ENCODE results near the gene GPC6.

Gene GPC6

DNA sequence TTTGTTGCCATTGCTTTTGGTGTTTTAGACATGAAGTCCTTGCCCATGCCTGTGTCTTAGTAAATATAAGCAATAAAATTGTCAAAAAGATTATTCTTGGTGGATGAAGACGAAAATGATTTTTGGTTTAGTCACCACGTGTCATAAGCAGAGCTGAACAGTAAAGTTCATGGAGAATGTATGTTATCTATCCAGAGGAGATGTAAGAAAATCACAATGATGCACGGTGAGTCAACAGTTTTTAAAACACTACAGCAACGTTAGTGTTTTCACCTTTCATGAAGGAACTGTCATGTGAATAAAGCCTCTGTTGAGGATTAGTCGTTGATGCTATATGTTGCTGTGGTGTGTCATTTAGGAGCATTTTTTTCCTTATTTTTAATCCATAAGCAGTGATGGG is 137.6 kb downstream of the GPC6 start:
- in situ Hi-C loops (cut with MboI; ENCODE audit: low sequenced_read_pairs) = no loop called here

DNA sequence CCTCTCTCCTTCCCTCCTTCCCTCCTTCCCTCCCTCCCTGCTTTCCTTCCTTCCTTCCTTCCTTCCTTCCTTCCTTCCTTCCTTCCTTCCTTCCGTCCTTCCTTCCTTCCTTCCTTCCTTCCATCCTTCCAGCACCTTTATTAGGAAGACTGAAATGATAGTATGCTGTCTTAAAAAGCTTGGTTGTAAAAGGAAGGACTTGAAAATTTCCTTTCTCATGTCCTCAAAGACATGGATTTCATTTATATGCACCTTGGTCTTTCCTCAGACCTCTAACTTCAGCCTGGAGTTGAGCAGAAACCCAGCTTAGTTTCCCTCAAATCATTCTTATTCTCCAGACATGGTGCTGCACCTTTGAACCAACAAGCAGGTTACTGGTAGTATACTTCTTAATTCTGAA is 141.7 kb downstream of the GPC6 start:
- in situ Hi-C loops (cut with MboI; ENCODE audit: low sequenced_read_pairs) = no loop called here

GRCh38 chr13:93368718-93369117 is 142.1 kb downstream of the GPC6 start:
- in situ Hi-C loops (cut with MboI; ENCODE audit: low sequenced_read_pairs) = no loop called here

DNA sequence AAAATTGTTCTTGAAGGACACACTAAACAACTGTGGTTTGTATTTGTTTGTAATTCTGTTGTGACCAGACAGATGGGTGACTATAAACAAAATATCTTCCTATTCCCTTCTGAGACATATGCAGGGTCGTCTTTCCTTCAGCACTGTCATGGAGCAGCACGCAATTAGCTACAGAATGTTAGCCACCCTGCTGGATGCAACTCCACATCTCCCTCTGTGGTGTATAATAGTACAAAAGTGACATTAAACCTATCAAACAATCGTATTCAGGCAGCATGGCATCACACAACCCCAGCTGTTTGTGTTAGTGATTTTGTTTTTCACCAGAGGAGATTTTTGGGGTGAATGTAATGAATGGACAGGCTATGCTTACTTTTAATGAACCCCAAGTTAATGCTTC is 146.2 kb downstream of the GPC6 start:
- in situ Hi-C loops (cut with MboI; ENCODE audit: low sequenced_read_pairs) = no loop called here

DNA sequence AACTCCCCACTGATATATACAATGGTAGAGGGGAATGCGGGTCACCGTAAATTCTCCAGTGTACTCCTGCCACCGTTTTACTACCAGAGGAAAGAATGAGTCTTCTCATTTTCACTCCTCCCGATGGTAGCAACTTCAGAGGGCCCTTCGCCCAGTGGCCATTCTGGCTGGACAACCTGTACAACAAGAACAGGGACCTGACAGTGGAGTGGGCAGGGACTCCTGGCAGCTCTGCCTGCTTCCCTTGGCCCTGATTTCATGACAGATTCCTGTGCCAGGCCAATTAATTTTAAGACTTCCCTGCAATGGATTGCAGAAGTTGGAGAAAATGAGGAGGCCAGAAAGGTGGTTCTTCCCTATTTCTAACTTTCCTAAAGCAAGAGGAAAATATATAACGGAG is 148.9 kb downstream of the GPC6 start:
- in situ Hi-C loops (cut with MboI; ENCODE audit: low sequenced_read_pairs) = no loop called here

DNA sequence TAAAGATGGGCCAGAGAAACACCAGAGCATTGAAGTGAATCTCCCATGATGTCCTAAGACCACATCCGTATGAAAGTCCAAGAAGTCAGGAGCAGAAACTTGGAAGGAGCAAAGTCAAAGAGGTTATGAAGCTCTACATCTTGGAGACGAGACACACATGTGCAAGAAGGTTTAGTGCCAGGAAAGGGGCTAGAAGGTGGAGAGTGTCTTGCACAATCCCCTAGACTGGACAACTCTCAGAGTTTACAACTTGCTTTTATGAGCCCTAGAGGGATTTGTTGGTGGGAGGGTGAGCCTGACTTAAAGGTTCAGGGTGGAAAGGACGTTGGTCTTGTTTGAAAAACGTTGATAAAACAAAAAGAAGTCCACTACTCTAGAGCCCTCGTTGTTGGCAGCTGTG is 150.6 kb downstream of the GPC6 start:
- in situ Hi-C loops (cut with MboI; ENCODE audit: low sequenced_read_pairs) = no loop called here

DNA sequence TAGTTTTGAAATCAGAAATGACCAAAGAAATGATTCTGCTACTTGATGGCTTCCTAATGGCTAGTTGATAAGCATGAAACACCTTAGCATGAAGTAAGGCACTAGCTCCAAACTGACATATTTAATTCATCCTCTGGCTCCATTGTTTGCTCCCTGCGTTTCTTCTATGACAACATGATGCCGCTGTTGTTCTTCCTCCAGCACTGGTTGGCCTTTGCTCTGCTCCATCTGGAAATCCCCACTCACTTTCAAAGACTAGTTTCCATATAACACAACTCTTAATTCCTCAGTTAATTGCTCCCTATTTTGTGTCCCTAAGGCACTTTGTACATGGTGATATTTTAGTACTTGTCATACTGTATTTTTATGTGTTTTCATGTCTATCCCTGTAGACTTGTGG is 151.6 kb downstream of the GPC6 start:
- in situ Hi-C loops (cut with MboI; ENCODE audit: low sequenced_read_pairs) = no loop called here

- in situ Hi-C loops (cut with MboI; ENCODE audit: low sequenced_read_pairs) = no loop called here
Measured at GRCh38 chr13:93386116-93386515, 159.5 kb downstream of the GPC6 start.

GRCh38 chr13:93388701-93389100 is 162.1 kb downstream of the GPC6 start:
- in situ Hi-C loops (cut with MboI; ENCODE audit: low sequenced_read_pairs) = no loop called here

DNA sequence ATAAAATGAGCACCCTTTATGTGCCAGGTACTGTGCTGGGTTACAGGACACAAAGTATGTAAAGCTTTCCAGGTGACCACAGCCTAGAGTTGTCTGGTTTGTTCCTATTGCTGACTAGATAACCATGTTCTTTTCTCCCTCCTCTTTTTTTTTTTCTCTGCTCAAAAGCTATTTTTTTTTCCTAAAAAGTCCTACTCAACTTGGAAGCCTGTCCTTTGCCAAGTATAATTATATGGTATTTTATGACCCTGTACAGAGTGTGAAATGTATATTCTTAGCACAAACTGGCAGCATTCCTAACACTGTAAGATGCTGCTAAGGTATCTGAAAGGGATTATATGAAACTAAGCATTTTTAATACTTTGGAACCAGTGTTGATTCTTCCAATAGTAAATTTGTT is 171.0 kb downstream of the GPC6 start:
- in situ Hi-C loops (cut with MboI; ENCODE audit: low sequenced_read_pairs) = no loop called here

DNA sequence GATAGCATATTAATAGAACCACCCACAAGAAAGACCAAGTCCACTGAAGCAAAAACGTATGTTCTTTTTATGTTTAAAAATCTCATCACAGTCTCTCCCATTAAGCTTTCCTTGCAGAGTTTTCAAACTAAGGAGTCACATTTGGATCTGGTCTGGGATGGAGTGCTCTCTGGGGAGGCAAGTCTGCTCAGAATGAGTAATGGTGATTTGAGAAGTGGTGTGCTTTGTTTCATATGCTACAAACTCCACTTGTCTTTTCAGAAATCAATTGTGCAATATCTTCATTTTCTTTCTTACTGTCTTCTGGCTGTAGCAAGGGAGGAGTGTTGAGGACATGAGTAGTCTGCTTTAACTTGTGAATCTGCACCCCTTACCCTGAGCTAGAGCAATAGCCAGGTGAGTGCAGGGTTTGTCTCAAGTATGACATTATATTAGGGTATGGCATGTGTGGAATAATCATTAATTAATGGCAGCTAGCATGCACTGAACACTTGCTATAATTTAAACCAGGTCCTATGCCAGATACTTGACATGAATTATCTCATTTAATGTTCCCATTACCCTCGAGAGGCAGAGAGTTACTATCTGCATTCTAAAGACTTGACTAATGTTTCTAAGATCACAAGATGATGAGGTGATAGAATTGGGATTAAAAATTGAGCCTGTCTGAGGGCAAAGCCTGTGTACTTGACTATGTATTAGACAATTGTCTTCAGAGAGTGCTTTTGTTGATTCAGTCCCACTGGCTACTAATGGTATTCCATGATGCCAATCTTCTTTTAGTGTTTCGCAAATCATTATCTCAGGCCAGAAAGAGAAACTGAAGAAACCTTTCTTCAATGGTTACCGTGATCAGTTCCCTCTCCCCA is 171.8 kb downstream of the GPC6 start:
- in situ Hi-C loops (cut with MboI; ENCODE audit: low sequenced_read_pairs) = no loop called here

DNA sequence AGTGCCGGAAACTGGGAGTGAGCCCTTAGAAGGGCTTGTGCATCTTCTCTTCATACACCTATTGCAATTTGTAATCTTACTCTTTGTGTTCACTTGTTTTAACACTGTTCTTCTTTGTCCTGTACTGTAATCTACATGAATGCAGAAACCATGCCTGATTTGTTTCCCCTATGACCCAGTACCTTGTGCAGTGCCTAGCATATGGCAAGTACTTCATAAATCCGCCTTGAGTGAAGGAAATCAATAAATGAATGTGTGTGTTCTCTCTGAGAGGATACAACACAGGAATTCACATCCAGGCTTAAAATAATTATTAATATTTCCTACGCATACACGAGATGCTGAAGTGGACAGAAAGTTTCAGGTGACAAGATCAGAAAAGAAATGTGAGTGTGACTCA is 172.6 kb downstream of the GPC6 start:
- in situ Hi-C loops (cut with MboI; ENCODE audit: low sequenced_read_pairs) = no loop called here

DNA sequence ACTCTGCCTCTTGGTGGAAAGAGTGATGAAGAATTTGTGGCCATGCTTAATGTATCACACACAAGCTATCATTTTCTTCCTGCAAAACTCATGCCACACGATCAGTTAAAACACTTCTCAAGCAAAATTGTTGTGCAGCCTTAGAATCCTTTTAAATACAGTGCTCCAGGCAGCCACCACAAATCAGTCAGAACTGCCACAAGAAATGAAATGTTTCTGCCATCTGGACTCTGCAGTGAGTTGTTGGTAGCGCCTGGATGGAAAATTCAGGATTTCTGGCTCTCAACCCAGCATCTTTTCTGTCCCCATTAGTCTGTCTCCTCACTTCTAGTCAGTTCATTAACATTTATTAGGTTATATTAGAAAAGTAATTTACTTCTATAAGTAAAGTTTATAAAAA is 179.5 kb downstream of the GPC6 start:
- in situ Hi-C loops (cut with MboI; ENCODE audit: low sequenced_read_pairs) = no loop called here

- in situ Hi-C loops (cut with MboI; ENCODE audit: low sequenced_read_pairs) = no loop called here
Measured at GRCh38 chr13:93407551-93407950, 180.9 kb downstream of the GPC6 start.

- in situ Hi-C loops (cut with MboI; ENCODE audit: low sequenced_read_pairs) = no loop called here
Measured at GRCh38 chr13:93409001-93409400, 182.4 kb downstream of the GPC6 start.

- in situ Hi-C loops (cut with MboI; ENCODE audit: low sequenced_read_pairs) = no loop called here
Measured at GRCh38 chr13:93409816-93410215, 183.2 kb downstream of the GPC6 start.

DNA sequence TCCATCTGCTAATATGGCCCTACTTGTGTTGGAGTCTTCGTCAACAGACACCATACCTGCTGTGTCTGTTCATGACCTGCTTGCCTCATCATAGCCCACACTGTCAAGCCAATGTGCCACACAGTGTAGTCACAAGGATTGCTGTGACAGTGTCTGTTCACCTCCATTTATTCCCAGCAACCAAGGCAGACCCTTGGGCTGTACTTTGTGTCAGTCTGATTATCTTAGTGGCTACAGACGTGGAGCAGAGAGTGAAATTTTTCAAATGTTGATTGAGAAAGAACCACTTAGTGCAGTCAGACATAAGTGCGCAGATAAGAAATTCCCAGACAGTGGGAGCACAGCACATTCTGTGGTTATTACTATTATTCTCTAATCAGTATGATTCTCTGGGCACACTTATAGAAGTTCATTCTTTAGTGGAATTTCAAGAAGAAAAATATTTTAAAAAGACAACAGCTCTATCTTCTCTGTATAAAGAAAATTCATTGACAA is 184.6 kb downstream of the GPC6 start:
- in situ Hi-C loops (cut with MboI; ENCODE audit: low sequenced_read_pairs) = no loop called here

DNA sequence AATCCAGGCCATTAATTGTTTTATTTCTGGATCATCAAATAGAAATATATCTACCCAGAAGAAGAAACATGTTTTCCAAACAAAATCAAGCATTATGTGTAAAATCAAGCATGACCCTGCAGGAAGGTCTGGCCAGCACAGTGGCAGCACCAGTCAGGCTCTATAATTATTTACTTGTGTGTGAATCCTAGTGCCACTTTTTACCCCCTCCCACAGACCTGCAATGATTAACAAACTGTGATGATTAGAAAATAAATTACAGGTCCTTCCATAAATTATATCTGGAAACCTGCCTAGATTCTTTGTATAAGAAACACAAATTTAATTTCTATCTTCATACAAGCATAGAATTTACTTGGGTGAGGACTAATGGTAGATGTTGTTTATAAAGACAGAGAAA is 186.1 kb downstream of the GPC6 start:
- in situ Hi-C loops (cut with MboI; ENCODE audit: low sequenced_read_pairs) = no loop called here

DNA sequence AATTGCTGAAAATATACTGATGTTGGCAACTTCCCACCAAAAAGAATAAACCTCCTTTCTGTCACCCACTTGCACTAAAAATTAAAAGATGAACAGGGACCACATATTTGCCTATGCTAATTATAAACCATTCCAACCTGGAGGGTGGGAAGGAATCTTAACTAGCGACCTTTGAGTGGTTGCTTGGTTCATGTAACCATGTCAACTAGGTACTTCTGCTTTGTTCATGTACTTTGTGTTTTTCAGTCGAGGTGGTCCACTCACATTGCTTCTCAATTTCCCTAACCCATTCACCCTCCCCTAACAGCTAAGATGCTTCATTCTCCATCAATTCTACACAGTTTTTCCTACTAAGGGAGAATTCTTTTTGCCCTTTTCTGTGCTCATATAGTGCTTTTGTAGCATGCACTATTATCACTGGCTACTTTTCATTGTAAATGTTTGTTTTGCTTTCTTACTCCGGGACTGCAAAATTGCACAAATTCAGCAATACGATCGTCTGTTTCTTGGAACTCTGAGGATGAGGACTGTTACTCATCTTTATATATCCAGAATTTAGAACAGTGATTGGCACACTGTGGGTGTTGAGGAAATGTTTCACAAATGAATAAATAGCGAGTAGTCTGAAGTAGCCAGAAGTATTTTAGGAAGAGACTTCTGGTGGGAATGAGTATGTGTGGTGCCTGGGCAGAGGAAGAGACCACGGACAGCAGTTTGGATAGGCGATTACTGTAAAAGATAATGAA is 187.5 kb downstream of the GPC6 start:
- in situ Hi-C loops (cut with MboI; ENCODE audit: low sequenced_read_pairs) = no loop called here

- in situ Hi-C loops (cut with MboI; ENCODE audit: low sequenced_read_pairs) = no loop called here
Measured at GRCh38 chr13:93416736-93417355, 190.2 kb downstream of the GPC6 start.

GRCh38 chr13:93418398-93418797 is 191.8 kb downstream of the GPC6 start:
- in situ Hi-C loops (cut with MboI; ENCODE audit: low sequenced_read_pairs) = no loop called here

GRCh38 chr13:93420206-93420605 is 193.6 kb downstream of the GPC6 start:
- in situ Hi-C loops (cut with MboI; ENCODE audit: low sequenced_read_pairs) = no loop called here

Data from hTERT RPE-1 (cell line).